Measurements from ENCODE around the gene LAPTM5.

Gene LAPTM5

DNA sequence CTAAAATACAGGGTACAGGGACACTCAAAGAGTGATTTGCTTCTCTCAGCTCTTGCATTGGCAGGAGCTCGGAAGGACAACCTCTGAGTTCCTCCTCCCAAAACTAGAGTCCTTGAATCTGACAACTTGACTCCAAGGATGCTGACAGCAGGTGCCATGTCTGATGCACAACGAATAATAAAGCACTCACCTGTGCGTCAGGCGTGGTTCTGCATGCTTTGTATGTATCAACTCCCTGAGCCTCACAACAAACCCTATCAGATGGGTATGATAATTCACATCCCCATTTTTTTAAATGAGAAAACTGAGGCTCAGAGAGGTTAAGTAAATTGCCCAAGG, 1.4 kb downstream of the LAPTM5 start:
- no peak for DNase-seq (ENCODE audit: low read depth in 2 of 2)

DNA sequence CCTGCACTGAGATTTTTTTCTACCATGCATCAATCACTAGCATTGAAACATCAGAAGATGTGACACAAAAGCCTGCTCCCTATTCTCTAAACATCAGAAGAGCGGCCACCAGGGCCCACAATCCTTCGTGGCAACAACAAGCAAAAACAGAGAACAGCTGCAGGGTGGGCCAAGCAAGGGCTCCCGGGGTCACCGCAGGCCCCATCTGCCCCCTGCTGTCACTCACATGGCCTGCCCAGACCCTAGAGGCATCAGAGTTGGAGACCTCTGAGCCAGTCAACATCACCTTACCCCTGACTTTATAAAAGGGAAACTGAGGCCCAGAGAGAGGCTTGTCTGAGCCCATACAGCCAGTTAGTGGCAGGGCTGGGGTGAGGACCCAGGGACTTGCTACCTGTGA, 1.8 kb downstream of the LAPTM5 start:
- DNase-seq (ENCODE audit: low read depth in 2 of 2) = no peak

DNA sequence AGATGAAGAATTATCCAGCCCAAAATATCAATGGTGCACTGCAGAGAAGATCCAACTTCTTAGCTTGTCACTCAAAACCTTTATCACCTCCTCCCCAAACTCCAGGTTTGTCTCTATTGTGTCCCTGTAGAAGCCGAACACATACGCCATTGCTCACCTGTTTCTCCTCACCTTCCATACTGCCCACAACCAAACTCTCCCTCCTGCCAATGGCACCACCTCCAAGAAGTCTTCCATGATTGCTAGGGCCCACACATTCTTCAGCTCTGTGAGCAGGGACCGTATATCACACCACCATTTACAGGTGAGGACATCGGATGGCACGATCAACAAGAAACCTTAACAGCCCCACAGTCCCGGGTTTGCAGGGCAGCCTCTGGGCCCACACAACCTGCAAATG, 2.2 kb downstream of the LAPTM5 start:
- no peak for DNase-seq (ENCODE audit: low read depth in 2 of 2)

GRCh38 chr1:30754684-30755171, 2.8 kb downstream of the LAPTM5 start:
- DNase-seq (ENCODE audit: low read depth in 2 of 2) = no peak

- no peak for DNase-seq (ENCODE audit: low read depth in 2 of 2)
Observed at GRCh38 chr1:30753660-30754123, 3.9 kb downstream of the LAPTM5 start.

DNA sequence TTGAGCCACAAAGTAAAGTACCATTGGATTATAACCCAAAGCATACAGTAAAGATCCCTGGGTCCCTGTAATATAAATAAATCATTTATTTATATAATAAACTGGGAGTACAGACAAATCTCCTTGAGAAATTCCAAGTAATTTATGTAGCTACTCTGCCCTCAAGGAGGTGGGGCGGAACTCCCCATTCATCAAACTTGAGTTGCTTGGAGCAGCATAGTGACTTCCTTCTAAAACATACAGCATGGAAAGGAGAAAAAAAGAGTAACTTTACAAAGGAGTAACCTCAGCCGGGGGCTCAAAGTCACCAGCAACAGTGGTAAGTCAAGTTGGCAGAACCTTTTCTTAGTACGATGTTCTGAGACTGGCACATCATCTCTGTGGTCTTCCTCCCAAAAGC, 4.5 kb downstream of the LAPTM5 start:
- no peak for DNase-seq (ENCODE audit: low read depth in 2 of 2)

DNA sequence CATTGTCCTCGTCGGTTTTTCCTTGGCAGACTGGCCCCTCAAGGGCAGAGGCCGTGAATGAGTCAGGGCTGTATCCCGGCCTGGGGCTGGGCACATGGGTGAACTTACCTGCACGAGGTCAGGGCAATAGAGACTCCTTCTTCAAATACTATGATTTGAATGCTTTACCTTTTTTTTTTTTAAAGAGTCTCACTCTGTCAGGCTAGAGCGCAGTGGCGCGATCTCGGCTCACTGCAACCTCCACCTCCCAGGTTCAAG, 5.0 kb downstream of the LAPTM5 start:
- DNase-seq (ENCODE audit: low read depth in 2 of 2) = no peak

GRCh38 chr1:30751830-30752650, 5.5 kb downstream of the LAPTM5 start:
- DNase-seq (ENCODE audit: low read depth in 2 of 2) = no peak

- no peak for DNase-seq (ENCODE audit: low read depth in 2 of 2)
Observed at GRCh38 chr1:30750731-30751291, 6.8 kb downstream of the LAPTM5 start.

DNA sequence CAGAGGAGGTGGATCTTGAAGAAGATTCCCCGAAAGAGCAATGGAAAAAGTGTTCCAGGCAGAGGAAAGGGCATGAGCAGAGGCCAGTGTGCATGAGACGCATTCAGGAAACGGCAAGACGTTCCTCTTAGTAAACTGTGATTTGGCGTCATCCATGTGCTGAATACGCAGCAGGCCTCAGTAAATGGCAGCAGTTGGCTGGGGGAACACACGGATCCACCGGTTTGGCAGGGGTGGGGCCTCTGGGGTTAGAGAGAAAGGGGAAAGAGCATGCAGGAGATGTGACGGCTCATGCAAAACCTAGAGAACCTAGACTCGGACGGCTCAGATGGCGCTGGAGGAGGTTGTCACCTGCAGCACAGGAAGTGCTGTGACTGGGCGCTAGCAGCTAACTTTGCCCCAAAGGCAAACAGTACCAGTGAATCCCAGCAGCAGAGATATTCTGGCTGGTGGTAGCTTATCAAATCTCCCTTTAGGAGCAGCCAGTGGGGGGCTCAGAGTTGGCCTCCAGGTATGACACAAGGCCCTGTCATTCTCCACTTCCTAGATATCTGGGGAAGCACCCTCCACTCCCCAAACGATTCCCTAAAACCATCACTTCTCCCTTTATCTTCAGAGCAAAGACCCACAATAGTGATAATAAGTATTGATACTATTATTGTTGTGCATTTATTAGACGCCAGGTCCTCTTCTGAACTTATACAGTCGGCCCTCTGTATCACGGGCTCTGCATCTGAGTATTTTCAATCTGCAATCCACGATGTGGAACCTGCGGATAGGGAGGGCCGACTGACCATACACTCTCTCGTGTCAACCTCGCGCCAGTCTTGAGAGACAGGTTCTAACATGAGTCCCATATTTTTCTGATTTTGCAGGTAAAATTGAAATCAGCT, 7.6 kb downstream of the LAPTM5 start:
- DNase-seq (ENCODE audit: low read depth in 2 of 2) = no peak

DNA sequence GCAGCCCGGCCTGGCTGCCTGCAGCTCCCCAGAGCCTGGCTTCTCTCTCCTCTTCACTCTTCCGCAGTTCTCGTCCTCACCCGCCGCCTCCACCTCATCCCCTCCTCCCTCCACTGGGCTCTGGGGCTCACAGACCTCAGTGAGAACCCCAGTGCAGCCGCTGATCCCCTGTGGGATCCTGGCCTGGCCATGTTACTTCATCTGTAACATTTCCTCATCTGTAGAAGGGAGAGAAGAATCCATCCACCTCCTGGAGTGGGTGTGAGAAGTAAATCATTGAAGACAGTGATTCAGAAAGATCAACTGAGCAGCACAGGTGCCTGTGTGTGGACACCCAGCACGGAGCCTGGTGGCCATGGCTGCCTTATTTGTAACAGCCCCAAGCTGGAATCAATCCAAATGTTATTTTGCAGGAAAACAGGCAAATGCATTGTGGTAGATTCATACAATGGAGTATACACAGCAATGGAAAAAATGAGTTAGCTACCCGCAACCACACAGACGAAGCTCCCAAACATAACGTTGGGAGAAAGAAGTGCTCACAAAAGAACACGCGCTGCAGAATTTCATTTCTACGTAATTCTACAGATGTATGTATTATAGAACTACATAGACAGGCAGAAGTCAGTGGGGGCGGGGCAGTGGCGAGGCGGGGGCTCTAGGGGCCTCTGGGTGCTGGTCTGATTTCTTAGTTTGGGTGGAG, 8.7 kb downstream of the LAPTM5 start:
- DNase-seq (ENCODE audit: low read depth in 2 of 2) = no peak

DNA sequence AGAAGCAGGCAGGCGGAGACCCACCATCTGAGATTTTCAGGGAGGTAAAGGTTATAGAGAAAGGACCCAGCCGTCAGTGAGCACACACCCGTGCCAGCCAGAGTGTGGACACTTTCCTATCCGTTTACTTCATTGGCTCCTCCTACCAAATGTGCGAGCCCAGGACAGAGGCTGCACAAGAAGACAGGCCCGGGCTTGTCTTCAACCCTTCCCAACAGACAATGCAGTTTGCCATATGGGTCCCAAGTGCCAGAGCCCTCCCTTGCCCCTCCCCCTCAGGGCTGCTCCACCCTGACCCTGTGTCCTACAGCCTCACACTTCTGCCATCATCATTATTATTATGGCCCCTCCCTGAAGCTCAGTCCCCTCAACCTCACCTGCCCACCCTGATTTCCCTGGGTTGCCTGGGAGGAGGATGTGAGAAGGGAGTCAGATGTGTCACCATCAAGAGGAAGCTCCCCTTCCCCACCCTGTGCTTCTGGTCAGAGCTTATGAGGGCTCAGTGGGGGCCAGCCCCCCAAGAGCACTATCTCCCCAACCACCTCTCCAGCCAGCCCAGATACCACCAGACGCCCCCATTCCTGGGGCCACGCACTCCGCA, 9.4 kb downstream of the LAPTM5 start:
- DNase-seq (ENCODE audit: low read depth in 2 of 2) = no peak

GRCh38 chr1:30747033-30748008, 10.3 kb downstream of the LAPTM5 start:
- DNase-seq (ENCODE audit: low read depth in 2 of 2) = no peak

GRCh38 chr1:30746212-30747032, 11.2 kb downstream of the LAPTM5 start:
- no peak for DNase-seq (ENCODE audit: low read depth in 2 of 2)

DNA sequence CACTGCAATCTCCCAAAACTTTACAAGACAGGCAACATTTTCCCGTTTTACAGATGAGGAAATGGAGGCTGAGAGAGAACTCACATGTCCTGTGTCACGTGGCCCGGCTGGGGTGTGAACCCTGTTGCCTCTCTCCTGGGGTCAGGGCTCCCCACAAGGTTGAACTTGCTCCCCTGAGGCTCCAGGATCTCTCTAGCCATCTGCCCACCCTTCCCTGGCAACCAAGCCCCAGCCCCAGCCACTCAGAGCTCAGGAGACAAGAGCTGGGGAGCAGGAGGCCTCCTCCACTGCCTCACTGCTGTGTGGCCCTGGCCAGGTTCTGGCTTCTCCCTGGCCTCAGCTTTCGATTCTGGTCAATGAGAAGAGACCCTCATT, 11.8 kb downstream of the LAPTM5 start:
- no peak for DNase-seq (ENCODE audit: low read depth in 2 of 2)

GRCh38 chr1:30745156-30745833, 12.3 kb downstream of the LAPTM5 start:
- no peak for DNase-seq (ENCODE audit: low read depth in 2 of 2)

DNA sequence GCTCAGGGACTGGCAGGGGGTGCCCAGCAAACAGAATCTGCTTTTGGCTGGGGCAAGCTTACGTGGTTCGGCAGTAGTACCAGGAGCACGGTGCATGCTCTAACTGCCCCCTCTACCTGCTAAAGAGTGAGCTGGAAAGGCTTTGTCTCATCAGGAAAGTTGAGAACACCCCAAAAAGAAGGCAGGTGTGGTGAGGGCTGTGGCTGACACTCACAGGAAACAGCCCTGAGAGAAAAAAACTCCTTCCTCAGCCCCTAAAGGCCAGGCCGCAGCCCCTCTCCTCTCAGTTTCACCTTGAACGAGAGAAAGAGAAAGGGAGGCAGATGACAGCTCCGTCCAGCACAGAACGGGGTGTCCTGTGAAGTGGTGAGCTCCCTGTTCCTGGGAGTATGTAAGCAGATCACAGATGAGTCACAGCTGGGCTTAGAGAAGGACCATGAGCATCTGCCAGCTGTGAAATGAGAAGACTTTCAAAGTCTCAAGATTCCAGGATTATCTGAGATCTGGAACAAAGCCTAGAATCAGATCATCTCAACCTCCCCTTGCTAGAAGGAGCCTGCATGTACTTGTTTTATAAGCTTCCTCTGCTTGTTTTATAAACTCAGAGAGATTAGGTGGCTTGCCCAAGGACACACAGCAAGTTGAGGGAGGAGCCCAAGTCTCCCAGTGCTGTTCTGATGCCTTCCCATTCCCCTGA, 13.4 kb downstream of the LAPTM5 start:
- DNase-seq (ENCODE audit: low read depth in 2 of 2) = no peak

GRCh38 chr1:30743584-30744059, 14.0 kb downstream of the LAPTM5 start:
- DNase-seq (ENCODE audit: low read depth in 2 of 2) = peak in 1 of 2 donors; percentile 53

All from stimulated activated CD4-positive, alpha-beta T cell treated with anti-CD3 and anti-CD28 coated beads, Interleukin-1b, Interleukin-23, amount 100 ng/mL, for 1 hour (primary cell).